AG04449 (cell line): Measurements from ENCODE around the gene FGFBP1.
"Not testable (repeated sequence)": the region's sequence is repeated elsewhere in the genome, so short reads cannot be mapped to it uniquely, and the experiment has no call there.

Source experiments
- CTCF ChIA-PET: fragments of 350-600 bp; formaldehyde crosslinking; extraction: SDS; loops from one replicate; lab custom pipeline; 2021; ENCODE audit warnings: antibody characterized with exemption; lab: Yijun Ruan, JAX
- POLR2A ChIA-PET: fragments of 400-600, 350-600 bp; formaldehyde crosslinking; extraction: SDS; loops from one replicate; lab custom pipeline; 2020; ENCODE audit warnings: antibody characterized with exemption, inconsistent platforms; lab: Yijun Ruan, JAX
- DNase-seq: peaks from one replicate; pipeline ENCODE4 v3.0.0-alpha.2; 2010; ENCODE audit warnings: low read depth, low spot score
- H3K4me3 ChIP-seq: 2 replicates; pipeline ENCODE4 v1.5.1; 2011; ENCODE audit warnings: low read depth, mild to moderate bottlenecking, control low read depth, low read length
- CTCF ChIP-seq: IDR thresholded peaks from one replicate; pipeline ENCODE4 v1.5.1; 2011; ENCODE audit warnings: mild to moderate bottlenecking, moderate library complexity, low read length, control low read depth, inconsistent platforms; ENCODE audit not compliant: insufficient read depth; ENCODE audit errors: missing control alignments

FGFBP1 gene

GRCh38 chr4:15921592-15921932, 17.0 kb downstream of the FGFBP1 start:
- H3K4me3 ChIP-seq = no peak overlapping the region
- POLR2A ChIA-PET = no interaction called here
- TF ChIP-seq CTCF = no peak
- CTCF ChIA-PET = interaction anchor here (0.9 to 3.5 kb wide), 4 partner anchors 14 to 41 kb away, joined by 3 to 20 read pairs (median 8); no protein-coding TSS in a partner anchor
- no peak for DNase-seq

- CTCF ChIA-PET = interaction anchor here (0.9 to 3.5 kb wide), 4 partner anchors 15 to 41 kb away, joined by 3 to 20 read pairs (median 8); no protein-coding TSS in a partner anchor
- no peak for TF ChIP-seq CTCF
- DNase-seq = peak; percentile 91
- POLR2A ChIA-PET = no interaction called here
- H3K4me3 ChIP-seq = no peak overlapping the region; the same call in 1 of the 2 replicates
Observed at GRCh38 chr4:15920723-15921591, 17.6 kb downstream of the FGFBP1 start.

- no peak overlapping the region for H3K4me3 ChIP-seq
- TF ChIP-seq CTCF = no peak
- CTCF ChIA-PET = interaction anchor here (0.9 to 1.6 kb wide), 3 partner anchors 20 to 37 kb away, joined by 3 to 7 read pairs (median 4); no protein-coding TSS in a partner anchor
- no peak for DNase-seq
- POLR2A ChIA-PET = no interaction called here
Observed at GRCh38 chr4:15918484-15919129, 19.9 kb downstream of the FGFBP1 start.

GRCh38 chr4:15917297-15917696, 21.2 kb downstream of the FGFBP1 start:
- no peak overlapping the region for H3K4me3 ChIP-seq
- CTCF ChIA-PET = interaction anchor here (2.1 kb wide), 1 partner anchor 35 kb away, joined by 7 read pairs; no protein-coding TSS in a partner anchor
- no peak for TF ChIP-seq CTCF
- POLR2A ChIA-PET = no interaction called here
- DNase-seq = no peak

GRCh38 chr4:15916358-15916757, 22.2 kb downstream of the FGFBP1 start:
- CTCF ChIA-PET = interaction anchor here (1.8 to 2.1 kb wide), 2 partner anchors 34 to 40 kb away, joined by 7 read pairs; no protein-coding TSS in a partner anchor
- DNase-seq, H3K4me3 ChIP-seq, POLR2A ChIA-PET: not testable (repeated sequence)

GRCh38 chr4:15914736-15915135, 23.8 kb downstream of the FGFBP1 start:
- no peak overlapping the region for H3K4me3 ChIP-seq
- POLR2A ChIA-PET = no interaction called here
- no peak for TF ChIP-seq CTCF
- no peak for DNase-seq
- CTCF ChIA-PET = interaction anchor here (1.9 kb wide), 1 partner anchor 41 kb away, joined by 7 read pairs; no protein-coding TSS in a partner anchor
